Activated naive CD4-positive, alpha-beta T cell treated with anti-CD3 and anti-CD28 coated beads, Interleukin-2, amount 50 U/mL, for 24 hours (primary cell): ENCODE measurements around the gene PTPRG.

Experiments used
- H3K27ac Mint-ChIP-seq: one replicate; pipeline ENCODE4 v1.8.0; 2021; ENCODE audit warnings: mild to moderate bottlenecking, mixed read lengths
- H3K27me3 Mint-ChIP-seq: one replicate; pipeline ENCODE4 v1.8.0; 2021; ENCODE audit warnings: mixed read lengths
- H3K36me3 Mint-ChIP-seq: one replicate; pipeline ENCODE4 v1.8.0; 2021; ENCODE audit warnings: mixed read lengths
- H3K4me1 Mint-ChIP-seq: one replicate; pipeline ENCODE4 v1.8.0; 2021; ENCODE audit warnings: mixed read lengths
- H3K4me3 Mint-ChIP-seq: one replicate; pipeline ENCODE4 v1.8.0; 2021; ENCODE audit warnings: mild to moderate bottlenecking, mixed read lengths
- H3K9me3 Mint-ChIP-seq: one replicate; pipeline ENCODE4 v1.8.0; 2021; ENCODE audit warnings: mixed read lengths

The PTPRG gene

DNA sequence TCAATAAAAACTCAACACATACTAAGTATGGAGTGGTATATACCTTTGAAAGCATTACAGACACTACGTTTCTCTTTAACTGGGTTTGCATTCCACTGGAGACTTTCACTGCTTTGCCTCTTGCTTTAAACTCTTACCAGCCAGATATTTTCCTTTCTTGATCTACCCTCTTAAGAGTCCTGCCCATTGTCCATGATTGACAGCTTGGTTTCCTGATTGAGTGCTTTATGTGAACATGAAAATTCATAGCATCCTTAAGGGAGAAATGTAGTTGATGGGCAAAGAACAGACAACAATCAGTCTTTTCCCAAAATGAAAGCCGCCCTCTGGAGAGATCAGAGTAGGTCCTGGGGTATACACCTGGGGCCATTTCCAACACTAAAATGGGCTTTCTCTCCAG, 78.6 kb downstream of the PTPRG start:
- Mint-ChIP-seq H3K27ac (no peak overlapping the region), H3K36me3 (no peaks in the 10 kb centered on the region), H3K4me1 (no peaks in the 10 kb centered on the region), H3K9me3 (no peaks in the 10 kb centered on the region), H3K4me3 (no peak overlapping the region), H3K27me3 (peaks cover 3% of the 10 kb centered on the region)

DNA sequence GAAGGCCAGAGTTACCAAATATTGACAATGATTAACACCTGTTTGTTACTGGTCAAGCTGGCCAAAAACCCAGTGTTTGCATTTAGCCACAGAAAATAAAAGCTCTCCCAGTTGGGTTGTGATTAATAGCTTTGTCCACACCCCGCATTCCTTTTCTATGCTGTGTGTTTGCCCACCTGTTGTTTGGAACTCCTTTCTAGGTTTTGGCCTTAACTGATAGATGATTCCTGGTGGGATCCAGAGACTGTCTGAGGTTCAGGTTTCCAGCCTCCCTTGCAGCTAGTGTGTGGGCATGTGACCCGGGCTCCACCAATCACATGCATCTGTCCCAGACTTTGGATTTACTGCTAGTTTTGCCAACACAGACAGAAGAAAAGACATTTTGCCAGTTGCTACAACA, 83.8 kb downstream of the PTPRG start:
- peaks cover 4% of the 10 kb centered on the region for H3K27me3 Mint-ChIP-seq
- H3K4me1 Mint-ChIP-seq, result no peaks in the 10 kb centered on the region
- H3K27ac Mint-ChIP-seq, result no peak overlapping the region
- H3K4me3 Mint-ChIP-seq, result no peak overlapping the region
- H3K9me3 Mint-ChIP-seq, result no peaks in the 10 kb centered on the region
- no peaks in the 10 kb centered on the region for H3K36me3 Mint-ChIP-seq

DNA sequence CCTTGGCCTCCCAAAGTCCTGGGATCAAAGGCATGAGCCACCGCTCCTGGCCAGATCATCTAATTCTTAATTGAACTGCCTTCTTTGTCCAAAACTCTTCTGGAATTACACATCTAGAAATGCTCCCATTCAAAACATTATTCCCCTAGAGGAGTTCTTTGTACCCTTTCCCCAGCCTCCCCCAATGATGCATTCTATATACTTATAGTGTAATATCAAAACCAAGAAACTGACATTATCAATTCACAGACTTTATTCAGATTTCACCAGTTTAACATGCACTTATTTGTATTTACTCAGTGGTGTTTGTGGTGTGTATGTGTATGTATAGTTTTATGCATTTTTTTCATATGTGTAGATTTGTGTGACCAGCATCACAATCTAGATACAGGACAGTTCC, 85.0 kb downstream of the PTPRG start:
- no peaks in the 10 kb centered on the region for H3K36me3 Mint-ChIP-seq
- H3K27me3 Mint-ChIP-seq, result peaks cover 4% of the 10 kb centered on the region
- no peak overlapping the region for H3K4me3 Mint-ChIP-seq
- H3K27ac Mint-ChIP-seq, result no peak overlapping the region
- no peaks in the 10 kb centered on the region for H3K4me1 Mint-ChIP-seq
- no peaks in the 10 kb centered on the region for H3K9me3 Mint-ChIP-seq

DNA sequence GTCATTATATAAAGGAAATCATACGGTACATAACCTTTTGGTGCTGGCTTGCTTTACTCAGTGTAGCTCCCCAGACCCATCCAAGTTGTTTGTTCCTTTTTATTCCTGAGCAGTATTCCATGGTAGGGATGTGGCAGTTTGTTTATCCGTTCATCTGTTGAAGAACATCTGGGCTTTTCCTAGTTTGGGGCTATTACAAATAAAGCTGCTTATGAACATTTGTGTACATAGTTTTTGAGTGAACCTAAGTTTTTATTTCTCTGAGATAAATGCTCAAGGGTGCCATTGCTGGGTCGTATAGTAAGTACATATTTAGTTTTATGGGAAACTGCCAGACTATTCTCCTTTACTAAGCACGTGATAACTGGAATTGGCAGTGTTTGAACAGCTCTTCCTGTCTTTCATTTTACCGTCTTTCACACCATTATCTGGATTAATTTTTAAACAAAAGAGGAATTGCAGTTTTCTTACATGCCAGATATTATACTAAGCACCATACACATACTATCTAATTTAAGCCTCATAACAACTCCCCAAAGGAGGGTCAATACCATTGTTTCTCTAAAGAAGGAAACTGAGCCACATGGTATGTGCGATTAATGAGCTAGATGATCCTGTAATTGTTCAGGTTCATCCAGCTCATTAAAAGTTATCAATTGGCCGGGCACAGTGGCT, 85.6 kb downstream of the PTPRG start:
- Mint-ChIP-seq H3K27ac (no peak overlapping the region), H3K9me3 (no peaks in the 10 kb centered on the region)

DNA sequence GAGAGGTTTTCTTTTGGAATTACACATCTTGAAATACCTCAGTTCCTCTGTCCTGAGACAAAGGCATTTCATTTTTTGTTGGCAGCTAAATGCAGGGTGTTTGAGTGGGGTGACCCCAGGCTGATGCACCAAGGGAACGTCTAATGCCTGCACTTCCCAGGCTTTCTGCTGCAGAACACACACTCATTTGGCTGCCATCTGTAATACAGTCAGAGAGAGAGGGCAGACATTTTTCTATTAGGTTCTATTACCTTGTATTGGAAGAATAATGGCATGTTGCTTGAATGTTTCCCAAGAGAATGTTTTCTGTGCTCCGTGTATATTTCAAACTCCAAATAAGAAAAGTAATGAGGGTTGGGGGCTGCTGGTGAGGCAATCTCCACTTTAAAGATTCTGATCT, 87.1 kb downstream of the PTPRG start:
- Mint-ChIP-seq H3K27ac (no peak overlapping the region), H3K4me3 (no peak overlapping the region), H3K9me3 (no peaks in the 10 kb centered on the region), H3K36me3 (no peaks in the 10 kb centered on the region), H3K4me1 (no peaks in the 10 kb centered on the region), H3K27me3 (peaks cover 2% of the 10 kb centered on the region)

More for the DNA sequence above, 85.6 kb downstream of the PTPRG start:
- H3K27me3 Mint-ChIP-seq, result peaks cover 4% of the 10 kb centered on the region
- H3K4me3 Mint-ChIP-seq, result no peak overlapping the region
- H3K36me3 Mint-ChIP-seq, result no peaks in the 10 kb centered on the region
- no peaks in the 10 kb centered on the region for H3K4me1 Mint-ChIP-seq

DNA sequence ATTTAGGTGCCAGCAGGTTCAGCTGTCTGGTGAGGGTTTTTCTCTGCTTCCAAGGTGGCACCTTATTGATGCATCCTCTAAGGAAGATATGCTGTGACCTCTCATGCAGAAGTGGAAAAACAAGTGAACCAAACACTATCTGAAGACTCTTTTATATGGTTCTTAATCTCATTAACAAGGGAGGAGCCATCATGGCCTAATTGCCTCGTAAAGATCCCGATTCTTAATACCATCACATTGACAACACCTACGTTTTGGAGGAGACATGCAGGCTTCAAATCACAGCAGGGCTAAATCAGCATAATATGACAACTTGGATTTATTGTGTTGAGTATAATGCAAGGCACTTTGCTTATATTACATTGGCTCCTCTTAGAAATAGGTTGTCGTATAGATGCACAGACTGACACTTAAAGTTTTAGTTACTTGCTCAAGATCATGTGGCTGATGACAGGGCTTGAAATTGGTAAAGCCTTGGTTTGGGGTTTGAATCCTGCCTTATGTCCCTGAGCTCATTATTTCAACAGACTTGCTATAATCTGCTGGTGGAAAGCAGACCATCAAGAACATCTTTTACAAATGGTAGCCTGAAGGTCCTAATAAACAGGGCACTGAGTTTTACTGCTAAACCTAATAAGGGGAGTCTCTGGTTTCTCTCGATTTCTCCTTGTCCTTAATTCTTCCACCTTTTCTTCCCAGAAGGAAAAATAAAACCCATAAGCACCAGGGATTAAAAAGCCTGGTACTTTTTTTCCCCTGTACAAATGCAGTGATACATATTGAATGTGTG, 88.2 kb downstream of the PTPRG start:
- Mint-ChIP-seq H3K27ac (no peak overlapping the region), H3K9me3 (no peaks in the 10 kb centered on the region), H3K27me3 (peaks cover 2% of the 10 kb centered on the region), H3K4me1 (no peaks in the 10 kb centered on the region), H3K36me3 (no peaks in the 10 kb centered on the region), H3K4me3 (no peak overlapping the region)

DNA sequence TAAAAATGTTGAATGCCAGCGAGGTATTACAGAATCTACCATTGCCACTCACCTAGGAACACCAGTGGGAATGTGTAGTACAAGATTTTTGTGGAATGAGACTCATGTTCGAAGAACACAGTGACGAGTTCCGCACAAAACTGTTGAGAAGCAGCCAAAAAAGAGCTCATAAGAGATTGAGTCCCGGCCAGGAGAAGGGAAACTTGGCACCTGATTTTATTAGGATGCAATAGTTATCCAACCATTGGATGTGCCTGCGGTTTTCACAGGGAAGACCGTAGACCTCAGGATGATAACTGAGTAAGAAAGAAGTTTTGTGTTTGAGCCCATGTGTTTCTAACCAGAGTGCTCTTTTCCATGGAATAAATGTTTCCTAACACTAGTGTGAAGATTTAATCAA, 88.9 kb downstream of the PTPRG start:
- Mint-ChIP-seq H3K4me1 (no peaks in the 10 kb centered on the region), H3K36me3 (no peaks in the 10 kb centered on the region), H3K27ac (no peak overlapping the region), H3K9me3 (peaks cover 4% of the 10 kb centered on the region), H3K27me3 (peaks cover 4% of the 10 kb centered on the region), H3K4me3 (no peak overlapping the region)

DNA sequence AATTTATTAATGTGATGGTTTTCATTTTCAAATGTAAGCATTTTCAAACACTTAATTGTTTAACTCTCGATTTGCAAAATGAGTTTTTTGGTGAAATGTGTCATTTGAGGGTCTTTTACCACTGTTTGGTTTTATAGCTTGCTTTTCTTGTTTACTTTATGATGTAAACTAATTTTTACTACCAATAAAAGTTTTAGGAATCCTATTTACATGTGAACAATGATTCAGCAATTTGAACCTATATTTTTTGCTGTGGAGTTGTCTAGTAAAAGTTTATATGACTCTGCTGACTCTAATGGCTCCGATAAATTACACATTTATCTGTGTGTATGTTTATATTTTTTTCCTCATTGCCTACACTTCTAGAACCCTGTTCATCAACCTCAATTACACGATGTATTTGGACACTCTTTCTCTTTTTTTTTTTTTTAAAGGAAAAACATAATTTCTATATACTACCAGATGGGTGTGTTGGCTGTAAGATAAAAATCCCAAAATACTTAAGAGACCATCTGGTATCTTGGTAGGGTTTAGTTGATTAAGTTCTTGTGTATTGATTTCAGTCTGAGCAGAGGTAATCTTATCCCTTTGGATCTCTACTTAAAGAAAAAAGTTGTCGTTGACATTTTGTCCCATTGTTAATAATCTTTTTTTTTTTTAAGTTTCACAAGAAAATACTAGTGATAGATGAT, 89.5 kb downstream of the PTPRG start:
- no peak overlapping the region for H3K4me3 Mint-ChIP-seq
- no peaks in the 10 kb centered on the region for H3K36me3 Mint-ChIP-seq
- H3K4me1 Mint-ChIP-seq, result no peaks in the 10 kb centered on the region
- peaks cover 5% of the 10 kb centered on the region for H3K9me3 Mint-ChIP-seq
- H3K27ac Mint-ChIP-seq, result no peak overlapping the region
- peaks cover 5% of the 10 kb centered on the region for H3K27me3 Mint-ChIP-seq

DNA sequence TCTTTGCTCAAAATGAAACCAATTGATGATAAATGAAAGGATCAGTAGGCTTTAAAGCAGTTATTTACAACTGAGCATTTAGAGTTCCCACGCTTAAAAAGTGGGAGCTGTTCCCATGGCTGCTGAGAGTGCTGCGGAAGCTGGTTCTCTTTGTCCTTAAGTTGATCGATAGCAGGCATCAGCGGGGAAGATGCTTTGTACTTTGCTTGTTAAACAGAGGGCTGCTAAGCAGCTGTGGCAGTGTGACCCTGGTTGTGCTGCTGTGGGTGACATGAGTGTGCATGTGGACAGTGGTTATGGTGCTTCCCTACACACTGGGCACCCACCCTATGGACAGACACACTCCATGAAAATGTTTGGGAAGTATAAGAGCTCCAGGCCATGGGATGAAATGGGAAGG, 96.3 kb downstream of the PTPRG start:
- no peak overlapping the region for H3K4me3 Mint-ChIP-seq
- no peaks in the 10 kb centered on the region for H3K4me1 Mint-ChIP-seq

DNA sequence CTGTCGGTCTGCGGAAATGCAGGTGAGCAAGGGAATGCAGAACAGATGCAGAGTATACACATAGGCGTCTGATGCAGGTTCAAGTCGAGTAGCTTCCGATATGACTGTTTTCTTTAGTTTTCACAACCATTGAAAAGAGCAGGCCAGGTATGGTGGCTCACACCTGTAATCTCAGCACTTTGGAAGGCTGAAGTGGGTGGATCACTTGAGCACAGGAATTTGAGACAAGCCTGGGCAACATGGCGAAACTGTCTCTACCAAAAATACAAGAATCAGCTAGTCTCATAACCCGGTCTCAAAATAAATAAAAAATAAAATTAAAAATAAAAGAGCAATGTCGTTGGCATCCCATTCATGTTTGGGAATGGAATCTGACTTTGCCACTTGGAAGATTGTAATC, 101.5 kb downstream of the PTPRG start:
- Mint-ChIP-seq H3K27ac (no peak overlapping the region), H3K27me3 (peaks cover 2% of the 10 kb centered on the region), H3K4me3 (no peak overlapping the region), H3K9me3 (no peaks in the 10 kb centered on the region), H3K36me3 (peaks cover 2% of the 10 kb centered on the region), H3K4me1 (no peaks in the 10 kb centered on the region)

More for the DNA sequence above, 96.3 kb downstream of the PTPRG start:
- H3K36me3 Mint-ChIP-seq, result peaks cover 2% of the 10 kb centered on the region
- H3K27me3 Mint-ChIP-seq, result peaks cover 8% of the 10 kb centered on the region
- no peak overlapping the region for H3K27ac Mint-ChIP-seq
- H3K9me3 Mint-ChIP-seq, result peaks cover 5% of the 10 kb centered on the region

DNA sequence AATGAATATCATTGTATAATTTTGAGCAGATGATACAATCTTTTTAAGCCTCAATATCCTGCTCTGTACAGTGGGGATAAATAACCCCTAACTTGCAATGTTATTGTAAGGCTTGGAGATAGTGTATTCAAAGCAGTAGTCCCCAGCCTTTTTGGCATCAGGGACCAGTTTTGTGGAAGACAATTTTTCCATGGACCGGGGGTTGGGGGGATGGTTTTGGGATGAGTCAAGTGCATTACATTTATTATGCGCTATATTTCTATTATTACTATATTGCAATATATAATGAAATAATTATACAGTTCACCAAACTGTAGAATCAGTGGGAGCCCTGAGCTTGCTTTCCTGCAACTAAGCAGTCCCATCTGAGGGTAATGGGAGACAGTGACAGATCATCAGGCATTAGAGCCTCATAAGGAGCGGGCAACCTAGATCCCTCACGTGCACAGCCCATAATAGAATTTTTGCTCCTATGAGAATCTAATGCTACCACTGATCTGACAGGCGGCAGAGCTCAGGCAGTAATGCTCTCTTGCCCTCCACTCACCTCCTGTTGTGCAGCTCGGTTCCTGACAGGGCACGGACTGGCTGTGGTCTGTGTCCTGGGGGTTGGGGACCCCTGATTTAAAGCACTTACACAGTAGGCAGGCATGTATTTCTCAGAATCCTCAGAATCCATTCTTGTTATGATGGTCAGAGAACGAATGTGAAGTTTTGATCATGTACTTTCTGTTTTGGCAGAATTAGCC, 102.2 kb downstream of the PTPRG start:
- Mint-ChIP-seq H3K36me3 (peaks cover 2% of the 10 kb centered on the region), H3K4me3 (no peak overlapping the region), H3K27ac (no peak overlapping the region), H3K9me3 (no peaks in the 10 kb centered on the region), H3K4me1 (no peaks in the 10 kb centered on the region), H3K27me3 (peaks cover 2% of the 10 kb centered on the region)

DNA sequence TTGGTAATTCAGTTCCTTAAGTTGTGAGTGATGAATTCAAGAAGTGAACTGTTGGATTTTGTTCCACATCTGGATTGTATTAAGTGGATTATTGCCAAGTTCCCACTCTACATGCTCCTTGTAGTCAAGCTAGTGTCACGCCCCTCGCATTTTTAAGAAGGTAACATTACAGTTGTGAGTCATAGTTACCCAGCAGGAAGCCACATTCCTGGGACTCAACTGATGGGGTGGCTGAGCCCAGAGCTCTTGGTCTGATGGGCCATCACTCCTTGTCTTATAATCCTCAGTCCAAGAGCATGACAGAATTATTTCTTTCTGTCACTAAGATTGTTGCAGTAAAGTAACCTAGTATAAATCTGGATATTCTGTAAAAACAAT, 102.7 kb downstream of the PTPRG start:
- Mint-ChIP-seq H3K4me1 (no peaks in the 10 kb centered on the region), H3K27me3 (peaks cover 2% of the 10 kb centered on the region), H3K27ac (no peak overlapping the region), H3K9me3 (no peaks in the 10 kb centered on the region), H3K36me3 (peaks cover 2% of the 10 kb centered on the region), H3K4me3 (no peak overlapping the region)

DNA sequence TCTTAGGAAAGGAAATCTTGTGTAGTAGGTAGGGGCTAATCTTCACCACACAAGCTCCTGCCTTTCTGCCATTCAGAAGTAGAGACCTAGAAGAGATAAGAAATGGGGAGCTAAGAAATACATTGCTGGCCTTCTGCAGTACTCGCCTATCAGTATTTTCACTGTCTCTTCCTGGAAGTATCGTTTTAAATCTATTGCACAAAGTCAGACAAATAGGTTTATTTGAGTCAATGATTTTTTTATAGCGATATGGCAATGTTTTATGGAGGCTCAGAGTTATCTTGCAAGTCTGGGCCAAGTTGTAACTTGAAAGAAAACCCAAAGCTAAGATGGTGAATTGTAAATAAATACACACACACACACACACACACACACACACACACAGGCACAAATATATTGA, 103.8 kb downstream of the PTPRG start:
- no peaks in the 10 kb centered on the region for H3K9me3 Mint-ChIP-seq
- no peak overlapping the region for H3K27ac Mint-ChIP-seq
- peaks cover 2% of the 10 kb centered on the region for H3K36me3 Mint-ChIP-seq
- H3K4me3 Mint-ChIP-seq, result no peak overlapping the region
- H3K27me3 Mint-ChIP-seq, result peaks cover 2% of the 10 kb centered on the region
- no peaks in the 10 kb centered on the region for H3K4me1 Mint-ChIP-seq

DNA sequence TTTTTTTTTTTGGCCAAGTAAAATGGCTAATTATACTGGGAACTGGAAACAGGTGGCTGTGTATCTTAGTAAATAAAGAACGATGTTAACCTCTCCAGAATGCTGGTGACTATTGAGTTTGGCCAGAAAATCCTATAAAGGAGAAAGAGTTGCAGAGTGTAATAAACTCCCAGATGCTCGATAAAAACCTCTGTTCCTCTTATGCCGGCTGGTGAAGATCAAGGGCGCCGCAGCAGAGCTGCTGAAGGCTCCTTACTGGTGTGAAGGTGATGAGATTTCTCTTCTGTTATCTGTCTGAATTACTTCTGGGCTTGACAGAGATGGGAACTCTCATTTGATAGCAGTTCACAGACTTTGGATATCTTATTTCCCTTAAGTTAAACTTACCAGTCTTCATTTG, 104.6 kb downstream of the PTPRG start:
- Mint-ChIP-seq H3K36me3 (peaks cover 2% of the 10 kb centered on the region), H3K4me3 (no peak overlapping the region), H3K9me3 (no peaks in the 10 kb centered on the region), H3K4me1 (no peaks in the 10 kb centered on the region), H3K27me3 (peaks cover 2% of the 10 kb centered on the region), H3K27ac (no peak overlapping the region)

DNA sequence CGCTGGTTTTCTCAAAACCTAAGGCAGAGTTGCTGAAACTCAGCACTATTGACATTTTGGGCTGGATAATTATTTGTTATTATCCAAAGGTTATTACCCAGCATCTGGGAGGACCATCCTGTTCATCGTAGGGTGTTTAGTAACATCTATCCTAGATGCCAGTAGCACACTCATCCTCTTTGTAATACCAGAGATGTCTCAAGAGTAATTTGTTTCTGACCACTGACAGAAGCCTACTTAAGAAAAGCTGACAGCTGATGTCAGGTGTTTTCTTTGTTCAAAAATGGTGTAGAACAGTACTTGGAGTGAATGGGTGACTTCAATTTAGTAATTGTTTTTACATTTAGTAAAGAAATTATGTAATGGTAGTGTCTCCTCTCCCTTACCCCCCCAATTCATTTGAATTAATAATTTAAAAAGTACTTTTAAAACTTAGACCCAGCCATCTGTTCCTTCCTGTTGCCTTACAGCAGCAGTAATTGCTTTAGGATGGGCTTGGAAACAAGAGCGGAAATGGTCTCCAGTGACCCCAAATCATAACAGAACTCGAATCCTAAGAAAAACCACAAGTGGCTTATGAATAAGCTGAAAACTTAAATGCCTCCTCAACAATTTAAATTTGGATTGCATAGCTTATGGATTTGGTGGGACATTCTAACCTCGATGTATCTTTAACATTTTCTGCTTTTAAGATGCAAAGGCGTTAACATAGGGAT, 105.4 kb downstream of the PTPRG start:
- Mint-ChIP-seq H3K4me3 (no peak overlapping the region), H3K9me3 (no peaks in the 10 kb centered on the region), H3K27ac (no peak overlapping the region), H3K36me3 (peaks cover 2% of the 10 kb centered on the region), H3K4me1 (no peaks in the 10 kb centered on the region), H3K27me3 (peaks cover 2% of the 10 kb centered on the region)
